Measurements from ENCODE around the gene SEC61A2.

SEC61A2 gene

GRCh38 chr10:12202226-12202625, 72.7 kb downstream of the SEC61A2 start:
- TF ChIP-seq CTCF (IDR thresholded peaks at IDR 0.05; ENCODE audit: insufficient read depth, low read length, missing control alignments), result no peak
- no peak overlapping the region for H3K4me3 ChIP-seq (ENCODE audit: low read depth, low read length)
- no peak for DNase-seq (ENCODE audit: low read depth, low spot score)
- ChIA-PET CTCF (interaction anchor here (1.3 to 16.7 kb wide), 3 partner anchors 12 to 898 kb away, joined by 3 to 156 read pairs (median 3); partner anchors contain the start of gene OPTN), POLR2A (no interaction called here)

GRCh38 chr10:12205082-12205481, 75.6 kb downstream of the SEC61A2 start:
- CTCF ChIA-PET, result interaction anchor here (0.9 to 16.7 kb wide), 2 partner anchors 9 to 640 kb away, joined by 3 to 156 read pairs; no protein-coding TSS in a partner anchor
- POLR2A ChIA-PET, result interaction anchor here (0.7 kb wide), 1 partner anchor 126 kb away, joined by 3 read pairs; no protein-coding TSS in a partner anchor
- DNase-seq (ENCODE audit: low read depth, low spot score), result no peak
- no peak for TF ChIP-seq CTCF (IDR thresholded peaks at IDR 0.05; ENCODE audit: insufficient read depth, low read length, missing control alignments)
- no peak overlapping the region for H3K4me3 ChIP-seq (ENCODE audit: low read depth, low read length)

GRCh38 chr10:12207114-12207513, 77.6 kb downstream of the SEC61A2 start:
- ChIA-PET POLR2A (no interaction called here), CTCF (interaction anchor here (1.1 to 16.7 kb wide), 2 partner anchors 7 to 11 kb away, joined by 3 to 156 read pairs; partner anchors contain the start of gene CDC123)
- TF ChIP-seq CTCF (IDR thresholded peaks at IDR 0.05; ENCODE audit: insufficient read depth, low read length, missing control alignments), result no peak
- DNase-seq (ENCODE audit: low read depth, low spot score), result no peak
- H3K4me3 ChIP-seq (ENCODE audit: low read depth, low read length), result no peak overlapping the region

GRCh38 chr10:12208460-12208859, 79.0 kb downstream of the SEC61A2 start:
- H3K4me3 ChIP-seq (ENCODE audit: low read depth, low read length), result no peak overlapping the region
- DNase-seq (ENCODE audit: low read depth, low spot score), result no peak
- POLR2A ChIA-PET, result no interaction called here
- no peak for TF ChIP-seq CTCF (IDR thresholded peaks at IDR 0.05; ENCODE audit: insufficient read depth, low read length, missing control alignments)
- CTCF ChIA-PET, result interaction anchor here (1.2 to 16.7 kb wide), 2 partner anchors 6 to 10 kb away, joined by 3 to 156 read pairs; no protein-coding TSS in a partner anchor

- POLR2A ChIA-PET, result no interaction called here
- CTCF ChIA-PET, result interaction anchor here (0.8 to 7.2 kb wide), 9 partner anchors 9 to 887 kb away, joined by 3 to 156 read pairs (median 4); partner anchors contain the start of genes CDC123 and NUDT5
- no peak overlapping the region for H3K4me3 ChIP-seq (ENCODE audit: low read depth, low read length)
- no peak for TF ChIP-seq CTCF (IDR thresholded peaks at IDR 0.05; ENCODE audit: insufficient read depth, low read length, missing control alignments)
- no peak for DNase-seq (ENCODE audit: low read depth, low spot score)
Measured at GRCh38 chr10:12212454-12212853, 83.0 kb downstream of the SEC61A2 start.

GRCh38 chr10:12213621-12214020, 84.1 kb downstream of the SEC61A2 start:
- no peak for DNase-seq (ENCODE audit: low read depth, low spot score)
- H3K4me3 ChIP-seq (ENCODE audit: low read depth, low read length), result no peak overlapping the region
- ChIA-PET CTCF (interaction anchor here (1.0 to 7.2 kb wide), 13 partner anchors 10 to 843 kb away, joined by 3 to 156 read pairs (median 8); partner anchors contain the start of genes CDC123 and NUDT5), POLR2A (no interaction called here)
- TF ChIP-seq CTCF (IDR thresholded peaks at IDR 0.05; ENCODE audit: insufficient read depth, low read length, missing control alignments), result no peak
